GM12878 (cell line): Measurements from ENCODE around the gene NCAPD3. TPM values are rescaled to one million over a fixed set of nuclear protein-coding genes. Genes with fewer than 3 reads are reported as not detected.

ENCODE experiments used
- ATAC-seq: fragments of 200-7000 bp; cut with Tn5 transposase; 3 replicates; pipeline ENCODE4 v1.9.1; 2020; ENCODE audit warnings: mild to moderate bottlenecking, moderate library complexity
- BruUV-seq: library from RNA; stranded (reverse); fragments of 400-500 nt; replicated peaks from 2 replicates; lab custom pipeline; 2021; lab: Mats Ljungman, UMichigan
- CTCF ChIA-PET: fragments of 300-600 bp; sonication (Branson Sonifier 250); formaldehyde crosslinking; extraction: SDS; loops from one replicate; lab custom pipeline; 2021; ENCODE audit warnings: inconsistent platforms; lab: Yijun Ruan, JAX
- POLR2A ChIA-PET: fragments of 350-600 bp; formaldehyde crosslinking; extraction: SDS; loops from one replicate; lab custom pipeline; 2021; ENCODE audit warnings: inconsistent platforms; lab: Charles Lee
- RAD21 ChIA-PET: fragments of 300-600 bp; sonication (Branson Sonifier 250); formaldehyde crosslinking; loops from one replicate; lab custom pipeline; 2023; ENCODE audit warnings: antibody characterized with exemption; ENCODE audit not compliant: unreplicated experiment; lab: Charles Lee
- SMC1A ChIA-PET: fragments of 300-600 bp; sonication (Branson Sonifier 250); formaldehyde crosslinking; loops from one replicate; lab custom pipeline; 2023; ENCODE audit not compliant: unreplicated experiment, uncharacterized antibody; lab: Charles Lee
- DNase-seq: peaks from one replicate; pipeline ENCODE4 v3.0.0-alpha.2; 2011; ENCODE audit warnings: low read depth, low spot score
- FAIRE-seq: peaks from 3 replicates; lab custom pipeline; 2011; peaks lifted over from hg19 to GRCh38; lab: Jason Lieb, UNC
- H2AFZ ChIP-seq: 2 replicates; pipeline ENCODE4 v1.6.0; 2011; ENCODE audit warnings: low read depth, low read length, control low read depth; ENCODE audit not compliant: control insufficient read depth
- H3K27ac ChIP-seq: 2 replicates; pipeline ENCODE4 v1.5.1; 2011; ENCODE audit warnings: control low read depth; ENCODE audit not compliant: control insufficient read depth, insufficient read depth
- H3K27me3 ChIP-seq, 2 experiments: replicated peaks in 1 of 2; 2 replicates each; pipeline versions ENCODE4 v1.6.0 to v1.6.1; 2011; ENCODE audit warnings: low read length in 1 of 2; ENCODE audit not compliant: control insufficient read depth in 2 of 2, insufficient read depth in 2 of 2
- H3K36me3 ChIP-seq, 2 experiments: 2 replicates each; pipeline ENCODE4 v1.5.1; 2011; ENCODE audit warnings: low read length in 1 of 2; ENCODE audit not compliant: control insufficient read depth in 2 of 2, insufficient read depth in 2 of 2
- H3K4me1 ChIP-seq: 2 replicates; pipeline ENCODE4 v1.6.1; 2011; ENCODE audit warnings: mild to moderate bottlenecking, low read length, moderate library complexity, mixed read lengths; ENCODE audit not compliant: control insufficient read depth, insufficient read depth
- H3K4me2 ChIP-seq: 2 replicates; pipeline ENCODE4 v1.6.0; 2011; ENCODE audit warnings: control low read depth; ENCODE audit not compliant: control insufficient read depth, insufficient read depth
- H3K4me3 ChIP-seq: fragments of 200-600 bp; sonication (generic); 2 replicates; pipeline ENCODE4 v1.5.1; 2016
- H3K79me2 ChIP-seq: 2 replicates; pipeline ENCODE4 v1.6.0; 2011; ENCODE audit warnings: low read length; ENCODE audit not compliant: control insufficient read depth, insufficient read depth
- H3K9ac ChIP-seq: 2 replicates; pipeline ENCODE4 v1.8.0; 2011; ENCODE audit warnings: low read length, control low read depth, mixed read lengths; ENCODE audit not compliant: control insufficient read depth, insufficient read depth
- H3K9me3 ChIP-seq: replicated peaks from 3 replicates; pipeline ENCODE4 v1.5.1; 2011; ENCODE audit warnings: mild to moderate bottlenecking, low read length; ENCODE audit not compliant: control insufficient read depth, insufficient read depth
- H4K20me1 ChIP-seq: 2 replicates; pipeline ENCODE4 v1.6.0; 2011; ENCODE audit not compliant: control insufficient read depth, insufficient read depth
- ASH2L ChIP-seq: fragments of 300-600, 200-600 bp; sonication (generic); IDR thresholded peaks from 2 replicates; pipeline ENCODE4 v1.6.1; 2017; ENCODE audit warnings: low read depth, mild to moderate bottlenecking, borderline replicate concordance
- BCL3 ChIP-seq: IDR thresholded peaks from 2 replicates; pipeline ENCODE4 v1.6.1; 2011; ENCODE audit warnings: borderline replicate concordance, low read depth, mild to moderate bottlenecking, moderate library complexity, low read length; ENCODE audit not compliant: insufficient read depth, poor library complexity, severe bottlenecking
- DPF2 ChIP-seq: fragments of 450-650 bp; IDR thresholded peaks from 2 replicates; pipeline ENCODE4 v1.6.1; 2017; ENCODE audit warnings: mild to moderate bottlenecking
- E2F4 ChIP-seq: IDR thresholded peaks from 2 replicates; pipeline ENCODE4 v1.6.1; 2012; ENCODE audit warnings: low read depth, low read length, improper control_type of control experiment
- EED ChIP-seq: sonication (generic); IDR thresholded peaks from 2 replicates; pipeline ENCODE4 v1.6.1; 2016; ENCODE audit warnings: antibody characterized with exemption, low read depth
- EGR1 ChIP-seq, 2 experiments: IDR thresholded peaks; 1 replicate in 1 of 2; 2 replicates in 1 of 2; pipeline ENCODE4 v1.6.1; 2011 to 2012; ENCODE audit warnings: low read depth in 2 of 2, low read length in 2 of 2, borderline replicate concordance in 1 of 2, mild to moderate bottlenecking in 1 of 2, moderate library complexity in 1 of 2
- FOXM1 ChIP-seq: IDR thresholded peaks from 2 replicates; pipeline ENCODE4 v1.6.1; 2012; ENCODE audit warnings: low read depth, mild to moderate bottlenecking, inconsistent platforms, low read length, moderate library complexity
- KDM1A ChIP-seq: fragments of 200-600 bp; sonication (generic); IDR thresholded peaks from 2 replicates; pipeline ENCODE4 v1.6.1; 2016; ENCODE audit warnings: borderline replicate concordance
- LARP7 ChIP-seq: fragments of 450-650 bp; IDR thresholded peaks from 2 replicates; pipeline ENCODE4 v1.6.1; 2017; ENCODE audit warnings: mild to moderate bottlenecking
- NFYB ChIP-seq: IDR thresholded peaks from 2 replicates; pipeline ENCODE4 v1.6.1; 2011; ENCODE audit warnings: low read depth, mild to moderate bottlenecking, low read length, improper control_type of control experiment, moderate library complexity; ENCODE audit not compliant: insufficient read depth
- NR2C1 ChIP-seq: fragments of 450-650 bp; IDR thresholded peaks from 2 replicates; pipeline ENCODE4 v1.6.1; 2017; ENCODE audit warnings: antibody characterized with exemption, mild to moderate bottlenecking, moderate library complexity
- PAX8 ChIP-seq: fragments of 450-650 bp; IDR thresholded peaks from 2 replicates; pipeline ENCODE4 v1.6.1; 2017; ENCODE audit warnings: mild to moderate bottlenecking, moderate library complexity
- POU2F2 ChIP-seq: IDR thresholded peaks from 3 replicates; pipeline ENCODE4 v1.6.1; 2011; ENCODE audit warnings: low read depth, mild to moderate bottlenecking, low read length, borderline replicate concordance
- RUNX3 ChIP-seq: IDR thresholded peaks from 2 replicates; pipeline ENCODE4 v1.6.1; 2012; ENCODE audit warnings: low read length, inconsistent platforms
- WGBS: methylation state at CpG from one replicate; pipeline ENCODE4 v1.1.6; 2016; ENCODE audit warnings: low lambda C conversion rate; ENCODE audit not compliant: insufficient replicate concordance, insufficient coverage; ENCODE audit errors: missing lambda C conversion rate; 5-methylcytosine and 5-hydroxymethylcytosine counted together
- in situ Hi-C: fragments of 300-500 bp; cut with MboI; formaldehyde crosslinking; loops from 9 replicates; pipeline ENCODE4 v1.14.3; 2018; ENCODE audit warnings: mixed read lengths
- intact Hi-C: fragments of 100-400 bp; cut with micrococcal nuclease; formaldehyde crosslinking; loops from one replicate; pipeline ENCODE4 v1.14.2; 2022; ENCODE audit not compliant: unreplicated experiment
- polyA plus RNA-seq, 11 experiments: library from polyadenylated mRNA; depleted of rRNA in 4 of 11; unstranded in 6 of 11; stranded (reverse) in 5 of 11; fragments of >200 nt; fragmentation: Nextera tagmentation in 4 of 11; fragmentation: Illumina TruSeq in 1 of 11; extraction: Ambion mirVana in 4 of 11; extraction: Trizol in 1 of 11; gene quantifications; 1 replicate in 1 of 11; 2 replicates in 10 of 11; pipeline versions ENCODE4 v1.2.1 to v1.2.3, GENCODE V29; 2011 to 2016; ENCODE audit warnings: inconsistent platforms in 2 of 11, missing spikeins in 2 of 11, low read depth in 1 of 11
- total RNA-seq, 4 experiments: library from RNA; depleted of rRNA in 3 of 4; stranded (reverse); fragments of >200 nt in 3 of 4; fragmentation: Illumina TruSeq in 1 of 4; extraction: Trizol in 1 of 4; gene quantifications; 2 replicates each; pipeline versions ENCODE4 v1.2.1 to v1.2.3, GENCODE V29; 2013 to 2021
- TF ChIP-seq, protein P1 (sequence below): fragments of 450-650 bp; IDR thresholded peaks from 2 replicates; pipeline ENCODE4 v1.6.1; 2017; ENCODE audit warnings: low read depth, mild to moderate bottlenecking, moderate library complexity
- TF ChIP-seq, protein P2 (sequence below): fragments of 450-650 bp; IDR thresholded peaks from 2 replicates; pipeline ENCODE4 v1.6.1; 2017; ENCODE audit warnings: mild to moderate bottlenecking, moderate library complexity

Gene NCAPD3
- total and polyA plus RNA-seq, 10 of the 15 experiments (the other 5 are each of a cell fraction or from before 2014, with no cell fraction given) = 14.9 to 58.2 (median 48.2) TPM

- no peaks in the 10 kb centered on the region; the same call in 1 of the 2 replicates for H4K20me1 ChIP-seq
- TF ChIP-seq NFYB (no peak), EGR1 (IDR thresholded peaks at IDR 0.05; ENCODE audit: borderline replicate concordance in 1 of 2, low read depth in 2 of 2, low read length in 2 of 2) (no peak), FOXM1 (no peak), BCL3 (no peak), EED (no peak), PAX8 (no peak), NR2C1 (no peak), KDM1A (no peak), POU2F2 (no peak), LARP7 (no peak), E2F4 (no peak), RUNX3 (no peak), ASH2L (no peak), DPF2 (no peak)
- TF ChIP-seq, protein P1, sequence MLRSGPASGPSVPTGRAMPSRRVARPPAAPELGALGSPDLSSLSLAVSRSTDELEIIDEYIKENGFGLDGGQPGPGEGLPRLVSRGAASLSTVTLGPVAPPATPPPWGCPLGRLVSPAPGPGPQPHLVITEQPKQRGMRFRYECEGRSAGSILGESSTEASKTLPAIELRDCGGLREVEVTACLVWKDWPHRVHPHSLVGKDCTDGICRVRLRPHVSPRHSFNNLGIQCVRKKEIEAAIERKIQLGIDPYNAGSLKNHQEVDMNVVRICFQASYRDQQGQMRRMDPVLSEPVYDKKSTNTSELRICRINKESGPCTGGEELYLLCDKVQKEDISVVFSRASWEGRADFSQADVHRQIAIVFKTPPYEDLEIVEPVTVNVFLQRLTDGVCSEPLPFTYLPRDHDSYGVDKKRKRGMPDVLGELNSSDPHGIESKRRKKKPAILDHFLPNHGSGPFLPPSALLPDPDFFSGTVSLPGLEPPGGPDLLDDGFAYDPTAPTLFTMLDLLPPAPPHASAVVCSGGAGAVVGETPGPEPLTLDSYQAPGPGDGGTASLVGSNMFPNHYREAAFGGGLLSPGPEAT = no peak
- TF ChIP-seq, protein P2, sequence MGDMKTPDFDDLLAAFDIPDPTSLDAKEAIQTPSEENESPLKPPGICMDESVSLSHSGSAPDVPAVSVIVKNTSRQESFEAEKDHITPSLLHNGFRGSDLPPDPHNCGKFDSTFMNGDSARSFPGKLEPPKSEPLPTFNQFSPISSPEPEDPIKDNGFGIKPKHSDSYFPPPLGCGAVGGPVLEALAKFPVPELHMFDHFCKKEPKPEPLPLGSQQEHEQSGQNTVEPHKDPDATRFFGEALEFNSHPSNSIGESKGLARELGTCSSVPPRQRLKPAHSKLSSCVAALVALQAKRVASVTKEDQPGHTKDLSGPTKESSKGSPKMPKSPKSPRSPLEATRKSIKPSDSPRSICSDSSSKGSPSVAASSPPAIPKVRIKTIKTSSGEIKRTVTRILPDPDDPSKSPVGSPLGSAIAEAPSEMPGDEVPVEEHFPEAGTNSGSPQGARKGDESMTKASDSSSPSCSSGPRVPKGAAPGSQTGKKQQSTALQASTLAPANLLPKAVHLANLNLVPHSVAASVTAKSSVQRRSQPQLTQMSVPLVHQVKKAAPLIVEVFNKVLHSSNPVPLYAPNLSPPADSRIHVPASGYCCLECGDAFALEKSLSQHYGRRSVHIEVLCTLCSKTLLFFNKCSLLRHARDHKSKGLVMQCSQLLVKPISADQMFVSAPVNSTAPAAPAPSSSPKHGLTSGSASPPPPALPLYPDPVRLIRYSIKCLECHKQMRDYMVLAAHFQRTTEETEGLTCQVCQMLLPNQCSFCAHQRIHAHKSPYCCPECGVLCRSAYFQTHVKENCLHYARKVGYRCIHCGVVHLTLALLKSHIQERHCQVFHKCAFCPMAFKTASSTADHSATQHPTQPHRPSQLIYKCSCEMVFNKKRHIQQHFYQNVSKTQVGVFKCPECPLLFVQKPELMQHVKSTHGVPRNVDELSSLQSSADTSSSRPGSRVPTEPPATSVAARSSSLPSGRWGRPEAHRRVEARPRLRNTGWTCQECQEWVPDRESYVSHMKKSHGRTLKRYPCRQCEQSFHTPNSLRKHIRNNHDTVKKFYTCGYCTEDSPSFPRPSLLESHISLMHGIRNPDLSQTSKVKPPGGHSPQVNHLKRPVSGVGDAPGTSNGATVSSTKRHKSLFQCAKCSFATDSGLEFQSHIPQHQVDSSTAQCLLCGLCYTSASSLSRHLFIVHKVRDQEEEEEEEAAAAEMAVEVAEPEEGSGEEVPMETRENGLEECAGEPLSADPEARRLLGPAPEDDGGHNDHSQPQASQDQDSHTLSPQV = no peak
- TF ChIP-seq, all 136 proteins: peak for 0
- H3K9ac ChIP-seq = no peak overlapping the region
- SMC1A ChIA-PET = no interaction called here
- no peak overlapping the region for H3K27ac ChIP-seq
- no peaks in the 10 kb centered on the region for H3K4me1 ChIP-seq
- DNase-seq (no peak), FAIRE-seq (no peak), ATAC-seq (no peak)
- intact Hi-C loops (no loop called here), in situ Hi-C loops (no loop called here)
- no peak overlapping the region for H3K4me2 ChIP-seq
- H3K36me3 ChIP-seq = peaks cover 11% of the 10 kb centered on the region in 2 experiments; a peak in 3 of 4 replicates
- RAD21 ChIA-PET = no interaction called here
- no peaks in the 10 kb centered on the region for H3K27me3 ChIP-seq
- CTCF ChIA-PET = interaction anchor here (1.1 kb wide), 1 partner anchor 11 kb away, joined by 3 read pairs; no protein-coding TSS in a partner anchor
- no TSS peak for BruUV-seq
- H2AFZ ChIP-seq = no peak overlapping the region
- H3K4me3 ChIP-seq = no peak overlapping the region
- POLR2A ChIA-PET = no interaction called here
- H3K79me2 ChIP-seq = no peaks in the 10 kb centered on the region
- no peaks in the 10 kb centered on the region for H3K9me3 ChIP-seq
- 95% methylated on average over 10 of the region's 10 CpGs for WGBS
Observed at GRCh38 chr11:134151083-134151747, 72.6 kb downstream of the NCAPD3 start.
